SK-N-SH treated with all-trans-retinoic acid at 6 μM for 48 hours (cell line): ENCODE results near the gene NOP53.

ENCODE experiments used
- ATAC-seq: fragments of 200-7000 bp; cut with Tn5 transposase; 3 replicates; pipeline ENCODE4 v1.9.1; 2020; ENCODE audit warnings: mild to moderate bottlenecking, moderate library complexity
- ARNTL ChIP-seq: fragments of 450-650 bp; formaldehyde crosslinking; IDR thresholded peaks from 2 replicates; pipeline ENCODE4 v1.5.0; 2020; ENCODE audit warnings: low read depth, mild to moderate bottlenecking, moderate library complexity, borderline replicate concordance
- BACH2 ChIP-seq: fragments of 250-450 bp; sonication (Bioruptor Pico); IDR thresholded peaks from 2 replicates; pipeline ENCODE4 v1.9.0; 2021; ENCODE audit warnings: mild to moderate bottlenecking, borderline replicate concordance
- CREB5 ChIP-seq: fragments of 250-450 bp; sonication (Bioruptor Pico); IDR thresholded peaks from 2 replicates; pipeline ENCODE4 v1.5.1; 2020; ENCODE audit warnings: low read depth, mild to moderate bottlenecking, moderate library complexity
- CSDC2 ChIP-seq: fragments of 250-450 bp; sonication (Bioruptor Pico); IDR thresholded peaks from 2 replicates; pipeline ENCODE4 v1.5.0; 2020; ENCODE audit warnings: mild to moderate bottlenecking, moderate library complexity
- ESRRG ChIP-seq: fragments of 250-450 bp; sonication (Bioruptor Pico); IDR thresholded peaks from 2 replicates; pipeline ENCODE4 v1.6.1; 2021; ENCODE audit warnings: mild to moderate bottlenecking
- GLIS3 ChIP-seq: fragments of 250-450 bp; sonication (Bioruptor Pico); IDR thresholded peaks from 2 replicates; pipeline ENCODE4 v1.5.0; 2020; ENCODE audit warnings: mild to moderate bottlenecking, moderate library complexity
- ISL1 ChIP-seq: fragments of 250-450 bp; sonication (Bioruptor Pico); IDR thresholded peaks from 2 replicates; pipeline ENCODE4 v2.1.2; 2022; ENCODE audit warnings: mild to moderate bottlenecking, moderate library complexity
- OSR1 ChIP-seq: fragments of 250-450 bp; sonication (Bioruptor Pico); IDR thresholded peaks from 2 replicates; pipeline ENCODE4 v1.8.0; 2022; ENCODE audit warnings: moderate library complexity, mild to moderate bottlenecking, inconsistent platforms
- PATZ1 ChIP-seq: fragments of 250-450 bp; sonication (Bioruptor Pico); IDR thresholded peaks from 2 replicates; pipeline ENCODE4 v1.8.0; 2020; ENCODE audit warnings: mild to moderate bottlenecking, moderate library complexity, borderline replicate concordance
- POU6F1 ChIP-seq: fragments of 250-450 bp; sonication (Bioruptor Pico); IDR thresholded peaks from 2 replicates; pipeline ENCODE4 v1.8.0; 2021; ENCODE audit warnings: low read depth, mild to moderate bottlenecking, moderate library complexity, borderline replicate concordance
- RARB ChIP-seq: fragments of 250-450 bp; sonication (Bioruptor Pico); IDR thresholded peaks from 2 replicates; pipeline ENCODE4 v1.8.0; 2021; ENCODE audit warnings: mild to moderate bottlenecking, moderate library complexity
- SNAI2 ChIP-seq: fragments of 250-450 bp; sonication (Bioruptor Pico); IDR thresholded peaks from 2 replicates; pipeline ENCODE4 v1.5.0; 2020; ENCODE audit warnings: mild to moderate bottlenecking, moderate library complexity
- TCF4 ChIP-seq: fragments of 250-450 bp; sonication (Bioruptor Pico); IDR thresholded peaks from 2 replicates; pipeline ENCODE4 v1.8.0; 2021; ENCODE audit warnings: mild to moderate bottlenecking, moderate library complexity, borderline replicate concordance
- TSHZ2 ChIP-seq: fragments of 250-450 bp; sonication (Bioruptor Pico); IDR thresholded peaks from 2 replicates; pipeline ENCODE4 v1.5.0; 2020; ENCODE audit warnings: mild to moderate bottlenecking, moderate library complexity
- ZC3H10 ChIP-seq: fragments of 250-450 bp; sonication (Bioruptor Pico); IDR thresholded peaks from 2 replicates; pipeline ENCODE4 v1.5.1; 2021; ENCODE audit warnings: mild to moderate bottlenecking, moderate library complexity
- ZFP3 ChIP-seq: fragments of 250-450 bp; sonication (Bioruptor Pico); IDR thresholded peaks from 2 replicates; pipeline ENCODE4 v1.5.0; 2020; ENCODE audit warnings: mild to moderate bottlenecking, moderate library complexity
- ZFP30 ChIP-seq: fragments of 450-650 bp; formaldehyde crosslinking; IDR thresholded peaks from 2 replicates; pipeline ENCODE4 v1.5.0; 2022; ENCODE audit warnings: mild to moderate bottlenecking, moderate library complexity
- ZNF565 ChIP-seq: fragments of 450-650 bp; formaldehyde crosslinking; conservative IDR thresholded peaks from 2 replicates; pipeline ENCODE4 v1.5.0; 2020; ENCODE audit warnings: low read depth, mild to moderate bottlenecking, moderate library complexity
- ZNF70 ChIP-seq: fragments of 450-650 bp; formaldehyde crosslinking; IDR thresholded peaks from 2 replicates; pipeline ENCODE4 v1.5.0; 2020; ENCODE audit warnings: mild to moderate bottlenecking, moderate library complexity
- ZNF8 ChIP-seq: fragments of 450-650 bp; formaldehyde crosslinking; IDR thresholded peaks from 2 replicates; pipeline ENCODE4 v1.5.0; 2020; ENCODE audit warnings: mild to moderate bottlenecking, moderate library complexity
- TF ChIP-seq, protein P1 (sequence below): fragments of 250-450 bp; sonication (Bioruptor Pico); IDR thresholded peaks from 2 replicates; pipeline ENCODE4 v1.5.1; 2021; ENCODE audit warnings: mild to moderate bottlenecking, moderate library complexity

NOP53 gene

DNA sequence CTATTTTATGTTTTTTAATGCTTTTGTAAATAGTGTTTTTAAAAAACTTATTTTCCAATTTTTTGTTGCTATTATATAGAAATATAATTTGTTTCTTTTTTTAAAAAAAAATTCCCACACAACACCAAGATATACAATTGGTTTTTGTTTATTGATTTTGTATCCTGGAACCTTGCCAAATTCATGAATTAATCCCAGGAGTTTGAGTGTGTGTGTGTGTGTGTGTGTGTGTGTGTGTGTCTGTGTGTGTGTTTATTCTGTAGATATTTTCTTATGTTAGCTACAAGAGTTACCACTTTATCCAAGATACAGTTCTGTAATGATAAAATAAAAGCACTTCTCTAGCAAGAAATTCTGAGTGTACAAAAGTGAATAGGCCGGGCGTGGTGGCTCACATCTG is 51.4 kb downstream of the NOP53 start:
- TF ChIP-seq, protein P1, sequence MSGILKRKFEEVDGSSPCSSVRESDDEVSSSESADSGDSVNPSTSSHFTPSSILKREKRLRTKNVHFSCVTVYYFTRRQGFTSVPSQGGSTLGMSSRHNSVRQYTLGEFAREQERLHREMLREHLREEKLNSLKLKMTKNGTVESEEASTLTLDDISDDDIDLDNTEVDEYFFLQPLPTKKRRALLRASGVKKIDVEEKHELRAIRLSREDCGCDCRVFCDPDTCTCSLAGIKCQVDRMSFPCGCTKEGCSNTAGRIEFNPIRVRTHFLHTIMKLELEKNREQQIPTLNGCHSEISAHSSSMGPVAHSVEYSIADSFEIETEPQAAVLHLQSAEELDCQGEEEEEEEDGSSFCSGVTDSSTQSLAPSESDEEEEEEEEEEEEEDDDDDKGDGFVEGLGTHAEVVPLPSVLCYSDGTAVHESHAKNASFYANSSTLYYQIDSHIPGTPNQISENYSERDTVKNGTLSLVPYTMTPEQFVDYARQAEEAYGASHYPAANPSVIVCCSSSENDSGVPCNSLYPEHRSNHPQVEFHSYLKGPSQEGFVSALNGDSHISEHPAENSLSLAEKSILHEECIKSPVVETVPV = no peak
- TF ChIP-seq BACH2 (CRISPR knock-in tag) (no peak), ZNF565 (CRISPR knock-in tag) (no peak), RARB (CRISPR knock-in tag) (no peak), ZC3H10 (CRISPR knock-in tag) (no peak)
- ATAC-seq = no peak

DNA sequence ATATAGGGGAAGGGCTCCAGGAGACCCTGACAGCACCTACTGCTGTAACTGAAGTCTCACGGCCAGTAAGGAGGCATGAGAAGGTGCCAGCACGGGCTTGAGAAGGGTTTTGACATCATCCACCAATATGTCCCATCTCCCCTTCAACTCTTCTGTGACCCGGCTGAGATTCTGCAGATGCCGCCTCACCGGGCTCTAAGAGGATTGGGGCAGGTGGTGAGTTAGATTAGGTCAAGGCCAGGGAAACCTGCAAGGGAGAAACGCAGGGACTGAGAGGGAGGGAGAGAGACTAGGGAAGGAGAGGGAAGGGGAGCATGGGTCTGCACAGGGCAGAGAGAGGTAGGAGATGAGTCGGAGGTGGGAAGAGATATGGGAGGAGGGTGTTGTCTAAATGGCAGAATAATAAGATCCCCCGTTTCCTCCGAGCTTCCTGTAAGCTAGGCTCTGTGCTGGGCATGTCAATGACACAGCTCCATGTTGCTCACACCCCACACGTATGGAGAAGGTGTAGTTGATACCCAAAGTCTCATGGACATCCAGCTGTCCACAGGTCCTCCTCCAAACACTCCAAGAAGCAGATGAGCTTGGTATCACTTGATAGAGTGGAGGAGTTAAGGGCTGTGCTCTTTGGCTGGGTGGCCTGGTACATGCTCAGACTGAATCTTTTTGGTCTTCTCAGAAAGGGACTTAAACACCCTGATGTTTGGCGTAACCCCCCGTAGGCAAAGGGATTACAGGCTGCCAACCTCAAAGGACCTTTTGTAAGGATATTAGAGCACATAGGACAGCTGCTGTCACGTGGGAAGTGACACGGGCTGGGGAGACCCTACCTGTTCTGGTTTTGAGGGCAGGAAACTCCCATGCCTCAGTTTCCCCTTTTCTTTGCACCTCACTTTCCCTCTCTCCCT is 52.9 kb downstream of the NOP53 start:
- ATAC-seq = no peak; the same call in 2 of the 3 replicates
- TF ChIP-seq CREB5 = no peak
- no peak for TF ChIP-seq ESRRG (CRISPR knock-in tag)
- no peak for TF ChIP-seq ZFP3 (CRISPR knock-in tag)
- no peak for TF ChIP-seq BACH2 (CRISPR knock-in tag)
- TF ChIP-seq, protein P1 = no peak
- no peak for TF ChIP-seq TCF4 (CRISPR knock-in tag)
- no peak for TF ChIP-seq PATZ1 (CRISPR knock-in tag)
- TF ChIP-seq GLIS3 (CRISPR knock-in tag) = no peak
- TF ChIP-seq SNAI2 = no peak
- TF ChIP-seq POU6F1 (CRISPR knock-in tag) = no peak
- no peak for TF ChIP-seq TSHZ2 (CRISPR knock-in tag)
- no peak for TF ChIP-seq ZC3H10 (CRISPR knock-in tag)
- no peak for TF ChIP-seq ZNF8 (CRISPR knock-in tag)
- TF ChIP-seq CSDC2 (CRISPR knock-in tag) = no peak
- TF ChIP-seq ZFP30 (CRISPR knock-in tag) = no peak
- TF ChIP-seq, all 23 proteins: peak for 0

DNA sequence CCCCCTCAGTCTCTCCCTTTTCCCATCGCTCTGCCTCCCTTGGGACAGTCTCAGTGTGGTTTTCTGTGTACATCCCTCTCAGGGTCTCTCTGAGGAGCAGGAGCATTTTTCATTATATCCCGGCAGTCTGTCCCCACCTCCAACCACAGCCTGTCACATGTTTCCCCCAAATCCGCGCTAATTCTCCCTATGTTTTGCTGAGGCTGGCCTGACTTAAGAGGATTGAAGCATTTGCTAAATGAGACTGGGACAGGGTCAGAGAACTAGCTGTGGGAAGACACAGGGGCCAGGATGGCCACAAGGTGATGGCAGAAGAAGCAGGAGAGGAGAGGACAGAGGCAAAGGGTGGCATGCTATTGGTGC is 53.5 kb downstream of the NOP53 start:
- ATAC-seq = no peak
- TF ChIP-seq ZNF70 (CRISPR knock-in tag) (no peak), POU6F1 (CRISPR knock-in tag) (no peak), ISL1 (CRISPR knock-in tag) (no peak), OSR1 (CRISPR knock-in tag) (no peak), GLIS3 (CRISPR knock-in tag) (no peak), ARNTL (CRISPR knock-in tag) (no peak), ZFP3 (CRISPR knock-in tag) (no peak), ZNF8 (CRISPR knock-in tag) (no peak), TSHZ2 (CRISPR knock-in tag) (no peak), TCF4 (CRISPR knock-in tag) (no peak), ZC3H10 (CRISPR knock-in tag) (no peak)
